GM19193 (cell line): ENCODE measurements around the gene RAB31.

ENCODE experiments used
- POLR2A ChIP-seq: IDR thresholded peaks from 4 replicates; pipeline ENCODE4 v1.6.1; 2011; ENCODE audit not compliant: insufficient read depth, insufficient read length; ENCODE audit errors: extremely low read depth

The RAB31 gene

DNA sequence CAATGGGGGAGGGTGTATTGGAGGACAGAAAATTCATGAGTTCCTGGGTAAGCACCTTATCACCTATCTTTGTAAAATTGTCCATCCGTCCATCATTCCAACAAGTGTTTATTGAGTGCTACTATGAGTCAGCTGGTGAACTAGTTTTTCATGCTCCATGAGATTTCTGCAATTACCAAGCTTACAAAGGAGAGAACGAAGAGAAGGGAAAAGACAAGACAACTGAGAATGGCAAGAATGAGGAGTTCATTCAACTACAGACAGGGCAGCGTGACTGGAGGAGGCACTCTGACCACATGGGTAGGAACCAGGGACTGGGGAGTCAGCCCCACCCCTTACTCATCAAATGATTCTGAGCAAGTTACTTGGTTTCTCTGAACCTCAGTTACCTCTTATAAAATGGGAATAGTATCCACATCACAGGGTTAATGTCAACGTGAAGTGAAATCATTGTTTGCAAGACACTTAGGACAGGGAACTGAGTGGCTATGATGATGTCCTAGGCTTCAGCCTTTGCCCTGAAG is 159.0 kb downstream of the RAB31 start:
- TF ChIP-seq POLR2A = no peak

DNA sequence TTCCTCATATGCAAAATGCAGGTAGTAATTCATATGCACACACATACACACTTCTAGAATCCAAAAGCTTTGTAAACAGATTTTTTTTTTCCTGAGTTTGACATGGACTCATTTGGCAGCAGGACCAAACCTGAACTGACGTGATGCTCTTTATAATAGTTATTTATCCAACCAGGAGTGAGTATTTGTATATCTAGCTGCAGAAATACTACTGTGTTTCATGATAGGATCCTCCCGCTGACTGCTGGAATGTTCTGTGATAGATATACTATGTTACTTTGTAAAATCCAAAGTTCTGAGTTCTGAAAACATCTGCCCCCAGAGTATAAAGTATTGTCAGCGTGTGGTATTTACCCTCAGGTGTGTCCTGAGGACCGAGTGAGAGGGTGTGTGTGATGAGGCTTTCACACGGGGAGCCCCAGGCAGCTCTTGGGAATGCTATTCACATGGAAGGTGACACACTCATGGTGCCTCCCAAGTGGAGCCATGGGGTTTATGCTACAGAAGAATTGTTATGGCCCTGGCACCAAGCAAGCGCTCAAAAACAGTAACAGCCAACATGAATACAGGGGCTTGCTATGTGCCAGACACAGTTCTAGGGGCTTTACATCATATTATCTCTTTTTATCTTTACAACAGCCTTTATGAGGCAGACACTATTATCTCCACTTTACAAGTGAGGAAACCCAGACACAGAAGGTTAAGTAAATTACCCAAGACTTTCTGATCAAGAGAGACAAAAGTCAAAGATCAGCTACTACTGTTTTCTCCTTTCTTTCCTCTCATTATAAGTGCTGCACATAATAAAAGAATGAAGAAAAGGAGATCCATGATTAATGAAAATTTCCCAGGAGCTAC is 161.0 kb downstream of the RAB31 start:
- no peak for TF ChIP-seq POLR2A

- TF ChIP-seq POLR2A = no peak
Observed at GRCh38 chr18:9869715-9870430, 161.8 kb downstream of the RAB31 start.

DNA sequence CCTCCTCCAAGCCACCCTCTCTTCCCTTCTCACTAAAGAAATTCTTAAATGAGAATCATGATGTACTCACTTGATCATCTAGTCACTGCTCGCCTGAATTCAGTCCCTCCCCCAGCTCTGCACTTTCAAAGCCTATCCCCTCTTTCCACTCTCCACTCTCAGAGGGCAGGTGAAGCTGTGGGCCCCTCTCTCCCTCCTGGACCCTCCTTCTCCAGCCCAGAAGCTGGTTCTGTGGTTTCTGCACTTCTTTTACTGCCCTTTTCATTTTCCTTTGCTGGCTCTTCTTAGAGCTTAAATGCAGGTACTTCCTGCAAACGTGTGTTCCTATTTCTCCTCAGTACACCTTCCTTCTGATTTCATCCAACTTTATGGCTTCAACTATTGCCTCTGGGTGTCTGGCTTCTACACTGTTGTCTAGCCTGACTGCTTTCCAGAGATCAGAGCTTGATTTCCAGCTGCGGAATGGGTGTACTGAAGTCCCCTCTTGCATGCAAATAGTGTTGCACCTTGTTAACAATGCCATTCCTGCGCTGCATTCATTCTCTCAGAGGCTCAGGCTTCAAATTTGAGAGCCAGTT is 162.4 kb downstream of the RAB31 start:
- no peak for TF ChIP-seq POLR2A

DNA sequence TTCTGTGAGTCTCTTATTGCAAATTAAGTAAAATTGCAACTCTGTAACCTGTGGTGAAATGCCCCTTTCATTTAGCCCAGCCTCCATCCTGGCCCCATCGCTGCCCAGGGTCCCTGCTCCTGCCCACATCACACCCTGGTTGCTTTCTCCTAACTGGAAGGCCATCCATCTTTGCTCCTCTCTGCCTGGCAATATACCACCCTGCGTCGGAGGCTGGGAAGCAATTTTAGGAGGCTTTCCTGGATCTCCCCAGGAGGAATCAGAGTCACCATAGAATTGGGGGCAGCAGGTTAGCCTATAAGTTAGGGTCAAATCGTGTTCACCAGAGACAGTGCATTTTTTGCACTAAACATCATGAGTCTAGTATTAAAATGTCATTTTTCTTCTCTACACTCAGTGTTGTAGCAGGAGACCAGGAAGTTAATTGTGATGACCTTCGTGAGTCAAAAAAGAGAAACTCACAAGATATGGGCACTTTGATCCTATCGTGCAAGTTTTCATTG is 163.2 kb downstream of the RAB31 start:
- no peak for TF ChIP-seq POLR2A

DNA sequence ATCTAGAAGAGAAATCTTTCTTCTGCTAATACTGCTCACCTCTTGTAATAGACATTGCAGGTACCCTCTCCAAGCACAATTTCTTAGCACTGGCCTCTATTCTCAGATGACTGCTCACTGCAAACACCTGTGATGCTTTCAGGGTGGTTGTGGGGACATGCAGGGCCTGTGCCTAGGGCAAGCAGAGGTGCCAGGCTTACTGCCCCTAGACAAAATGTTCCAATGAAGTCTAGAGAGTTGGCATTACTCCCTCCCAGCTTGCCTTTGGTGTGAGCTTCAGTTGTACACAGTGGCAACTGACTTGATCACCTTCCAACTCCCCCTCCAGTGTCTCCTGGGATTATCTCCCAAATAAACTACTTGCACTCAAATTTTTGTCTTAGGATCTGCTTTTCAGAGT is 164.7 kb downstream of the RAB31 start:
- no peak for TF ChIP-seq POLR2A

- TF ChIP-seq POLR2A = no peak
Observed at GRCh38 chr18:9874728-9875127, 166.6 kb downstream of the RAB31 start.

- no peak for TF ChIP-seq POLR2A
Observed at GRCh38 chr18:9876212-9876866, 168.2 kb downstream of the RAB31 start.

GRCh38 chr18:9876867-9877654 is 169.0 kb downstream of the RAB31 start:
- no peak for TF ChIP-seq POLR2A

DNA sequence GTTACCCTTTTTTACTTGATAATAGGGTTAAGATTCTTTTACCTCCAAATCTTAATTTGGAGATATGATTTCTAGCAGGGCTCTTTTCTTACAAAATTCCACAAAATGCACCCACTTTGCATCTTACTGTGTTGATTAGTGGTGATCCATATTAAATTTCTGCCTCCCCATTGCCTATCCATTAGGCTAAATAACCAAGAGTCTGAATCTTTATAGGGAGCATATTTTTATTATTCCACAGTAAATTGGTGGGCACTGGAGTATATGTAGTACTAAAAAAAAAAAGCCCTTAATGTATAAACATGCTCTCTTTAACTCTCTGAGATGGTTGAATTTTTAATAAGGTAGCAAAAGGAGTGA is 169.5 kb downstream of the RAB31 start:
- no peak for TF ChIP-seq POLR2A

DNA sequence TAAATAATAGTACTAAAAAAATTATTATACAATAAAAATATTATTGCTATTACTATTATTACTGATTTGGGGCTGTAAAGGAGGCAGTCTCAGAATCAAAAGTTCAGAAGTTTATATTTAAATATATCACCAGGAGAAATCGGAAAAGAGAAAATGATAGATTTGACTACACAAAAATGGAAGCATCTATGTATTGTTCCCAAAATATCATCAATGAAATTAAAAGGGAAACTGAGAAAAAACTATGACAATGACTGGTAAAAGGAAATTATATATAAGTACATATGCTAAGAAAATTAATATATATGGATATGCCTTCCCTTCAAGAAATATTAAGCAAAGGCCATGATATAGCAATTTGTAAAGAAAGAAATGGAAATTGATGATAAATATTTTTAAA is 170.0 kb downstream of the RAB31 start:
- TF ChIP-seq POLR2A = no peak

- TF ChIP-seq POLR2A = no peak
Observed at GRCh38 chr18:9878783-9879242, 170.7 kb downstream of the RAB31 start.

- no peak for TF ChIP-seq POLR2A
Observed at GRCh38 chr18:9884090-9884489, 176.0 kb downstream of the RAB31 start.

- no peak for TF ChIP-seq POLR2A
Observed at GRCh38 chr18:9884532-9885140, 176.5 kb downstream of the RAB31 start.
